Epithelial cell of proximal tubule (primary cell): ENCODE measurements around the gene PIAS3. TPM values are rescaled to one million over a fixed set of nuclear protein-coding genes. Genes with fewer than 3 reads are reported as not detected.

ENCODE experiments used
- DNase-seq: peaks from one replicate; pipeline ENCODE4 v3.0.0-alpha.2; 2011; ENCODE audit warnings: low read depth
- H3K4me3 ChIP-seq: 2 replicates; pipeline ENCODE4 v1.5.1; 2011; ENCODE audit warnings: low read depth, mild to moderate bottlenecking, low read length
- CTCF ChIP-seq: conservative IDR thresholded peaks from 2 replicates; pipeline ENCODE4 v1.5.1; 2012; ENCODE audit warnings: low read depth, mild to moderate bottlenecking, low read length
- total RNA-seq: library from RNA; depleted of rRNA; stranded (reverse); fragments of >200 nt; gene quantifications from 2 replicates; pipeline ENCODE4 v1.2.3, GENCODE V29; 2015

The PIAS3 gene
- total RNA-seq, 1 donor from 2014 or later: 27.8 TPM

GRCh38 chr1:145895471-145895870 is 36.6 kb upstream of the PIAS3 start:
- H3K4me3 ChIP-seq: no peak overlapping the region
- no peak for DNase-seq
- TF ChIP-seq CTCF: no peak

GRCh38 chr1:145893306-145894055 is 34.6 kb upstream of the PIAS3 start:
- no peak for TF ChIP-seq CTCF
- no peak overlapping the region for H3K4me3 ChIP-seq
- no peak for DNase-seq

DNA sequence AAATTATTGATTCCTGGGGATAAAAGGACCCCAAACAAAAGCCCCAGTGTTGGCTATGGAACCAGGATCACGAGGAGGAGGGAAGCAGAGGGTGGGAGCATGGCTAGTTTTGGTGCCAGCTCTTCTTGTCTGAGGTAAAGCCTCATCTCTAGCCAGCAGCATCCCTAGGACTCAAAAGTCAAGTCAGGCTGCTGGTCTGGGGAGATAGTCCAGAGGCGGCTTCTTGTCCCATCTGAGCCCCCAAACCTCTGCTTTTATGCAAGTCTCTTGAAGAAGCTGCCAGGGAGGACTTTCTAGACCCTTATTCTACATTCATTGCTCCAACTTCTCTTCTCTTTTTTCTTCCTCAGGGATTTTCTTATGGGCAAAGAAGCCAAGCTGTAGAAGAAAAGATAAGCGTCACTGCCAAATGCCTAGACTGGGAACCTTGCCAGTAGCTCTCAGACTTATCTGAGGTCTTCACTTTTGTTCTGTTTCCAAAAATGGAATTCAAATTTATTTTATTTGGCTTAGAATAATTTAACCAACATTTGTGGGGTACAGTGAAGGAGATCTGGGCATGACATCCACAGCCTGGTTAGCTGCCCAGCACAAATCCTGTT is 33.7 kb upstream of the PIAS3 start:
- no peak overlapping the region for H3K4me3 ChIP-seq
- no peak for TF ChIP-seq CTCF
- no peak for DNase-seq

- DNase-seq: peak; percentile 96
- no peak overlapping the region for H3K4me3 ChIP-seq
These were observed 33.0 kb upstream of the PIAS3 start for GRCh38 chr1:145891587-145892485.

DNA sequence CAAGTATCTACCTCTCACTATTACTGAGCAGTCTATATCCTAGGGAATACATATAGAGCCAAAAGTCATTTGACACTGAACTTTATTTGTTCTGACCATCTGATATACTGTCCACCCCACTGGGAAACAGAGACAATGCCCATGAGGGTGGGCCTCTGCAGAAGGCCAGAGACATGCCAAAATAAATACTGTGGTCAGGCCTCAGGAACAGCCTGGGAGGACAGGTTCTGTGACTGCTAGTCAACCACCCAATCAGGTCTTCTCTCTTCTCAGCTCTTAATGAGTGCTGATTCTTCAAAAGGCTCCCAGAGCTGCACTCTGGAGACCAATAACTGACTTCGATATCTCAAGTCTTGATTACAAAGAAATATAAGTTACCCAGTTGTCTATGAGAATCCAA is 32.3 kb upstream of the PIAS3 start:
- DNase-seq: no peak
- no peak for TF ChIP-seq CTCF

More at GRCh38 chr1:145891587-145892485, 33.0 kb upstream of the PIAS3 start:
- peak; percentile 98 for TF ChIP-seq CTCF

DNA sequence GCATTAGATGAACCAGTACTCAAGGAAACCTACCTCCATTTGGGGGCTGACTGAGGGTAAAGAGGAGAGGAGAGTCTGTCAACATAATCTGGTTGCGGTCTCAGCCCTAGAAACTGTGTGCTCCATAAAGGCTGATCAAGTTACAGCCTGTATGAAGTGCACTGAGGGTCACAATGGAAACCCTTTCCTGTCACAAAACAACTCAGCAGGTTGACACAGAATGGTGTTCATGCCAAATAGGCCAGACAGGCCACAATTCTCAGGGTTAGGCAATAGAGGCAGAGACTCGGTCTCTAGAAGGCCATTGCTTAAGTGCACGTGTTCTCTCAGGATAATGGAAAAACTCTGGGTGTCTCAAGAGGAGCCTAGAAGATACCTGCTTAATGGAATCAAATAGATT is 30.8 kb upstream of the PIAS3 start:
- DNase-seq: no peak
- no peak overlapping the region for H3K4me3 ChIP-seq

More for the DNA sequence above, 32.3 kb upstream of the PIAS3 start:
- H3K4me3 ChIP-seq: no peak overlapping the region

More for the DNA sequence above, 30.8 kb upstream of the PIAS3 start:
- no peak for TF ChIP-seq CTCF
